ENCODE measurements around the gene CHD9NB.

DNA sequence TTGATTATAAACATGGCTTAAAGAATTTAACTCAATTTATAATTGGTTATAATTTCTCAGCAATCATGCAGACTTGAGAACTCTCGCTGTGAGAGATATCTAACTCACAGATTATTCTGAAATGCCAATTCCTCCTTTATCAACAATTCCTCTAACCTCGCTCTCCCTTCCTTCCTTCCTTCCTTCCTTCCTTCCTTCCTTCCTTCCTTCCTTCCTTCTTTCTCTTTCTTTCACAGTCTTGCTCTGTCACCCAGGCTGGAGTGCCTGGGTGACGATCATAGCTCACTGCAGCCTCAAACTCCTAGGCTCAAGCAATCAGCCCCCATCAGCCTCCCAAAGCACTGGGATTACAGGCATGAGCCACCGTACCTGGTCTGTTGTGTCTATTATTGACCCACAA lies 44.5 kb upstream of the CHD9NB start:
- TF ChIP-seq, protein P1, sequence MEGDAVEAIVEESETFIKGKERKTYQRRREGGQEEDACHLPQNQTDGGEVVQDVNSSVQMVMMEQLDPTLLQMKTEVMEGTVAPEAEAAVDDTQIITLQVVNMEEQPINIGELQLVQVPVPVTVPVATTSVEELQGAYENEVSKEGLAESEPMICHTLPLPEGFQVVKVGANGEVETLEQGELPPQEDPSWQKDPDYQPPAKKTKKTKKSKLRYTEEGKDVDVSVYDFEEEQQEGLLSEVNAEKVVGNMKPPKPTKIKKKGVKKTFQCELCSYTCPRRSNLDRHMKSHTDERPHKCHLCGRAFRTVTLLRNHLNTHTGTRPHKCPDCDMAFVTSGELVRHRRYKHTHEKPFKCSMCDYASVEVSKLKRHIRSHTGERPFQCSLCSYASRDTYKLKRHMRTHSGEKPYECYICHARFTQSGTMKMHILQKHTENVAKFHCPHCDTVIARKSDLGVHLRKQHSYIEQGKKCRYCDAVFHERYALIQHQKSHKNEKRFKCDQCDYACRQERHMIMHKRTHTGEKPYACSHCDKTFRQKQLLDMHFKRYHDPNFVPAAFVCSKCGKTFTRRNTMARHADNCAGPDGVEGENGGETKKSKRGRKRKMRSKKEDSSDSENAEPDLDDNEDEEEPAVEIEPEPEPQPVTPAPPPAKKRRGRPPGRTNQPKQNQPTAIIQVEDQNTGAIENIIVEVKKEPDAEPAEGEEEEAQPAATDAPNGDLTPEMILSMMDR (IDR thresholded peaks at IDR 0.05): no peak
- no peak for TF ChIP-seq POLR2AphosphoS5 (IDR thresholded peaks at IDR 0.05; ENCODE audit: low read depth, low read length)
- no peak for TF ChIP-seq REST (IDR thresholded peaks at IDR 0.05; ENCODE audit: insufficient read depth in 1 of 2, low read depth in 2 of 2, low read length in 1 of 2)
